RWPE2 (cell line): ENCODE results near the gene RPL31.

Experiments used
- ATAC-seq: fragments of 200-7000 bp; cut with Tn5 transposase; 3 replicates; pipeline ENCODE4 v1.9.1; 2021; ENCODE audit warnings: low read depth
- DNase-seq: peaks from one replicate; pipeline ENCODE4 v3.0.0-alpha.2; 2020; ENCODE audit warnings: low spot score
- H3K27ac ChIP-seq: fragments of 450-650 bp; 2 replicates; pipeline ENCODE4 v1.5.1; 2017; ENCODE audit warnings: mild to moderate bottlenecking; ENCODE audit not compliant: poor library complexity, severe bottlenecking
- H3K27me3 ChIP-seq: fragments of 250-450 bp; sonication (Bioruptor Pico); 2 replicates; pipeline ENCODE4 v1.5.1; 2021; ENCODE audit warnings: mild to moderate bottlenecking, moderate library complexity; ENCODE audit not compliant: insufficient read depth, poor library complexity, severe bottlenecking
- H3K36me3 ChIP-seq: fragments of 250-450 bp; sonication (Bioruptor Pico); 2 replicates; pipeline ENCODE4 v1.5.1; 2020; ENCODE audit warnings: low read depth, mild to moderate bottlenecking, moderate library complexity
- H3K4me1 ChIP-seq: fragments of 250-450 bp; sonication (Bioruptor Pico); 2 replicates; pipeline ENCODE4 v1.5.1; 2021; ENCODE audit warnings: mild to moderate bottlenecking, moderate library complexity; ENCODE audit not compliant: insufficient read depth, poor library complexity, severe bottlenecking
- H3K4me3 ChIP-seq: fragments of 250-450 bp; sonication (Bioruptor Pico); 2 replicates; pipeline ENCODE4 v1.5.1; 2021; ENCODE audit warnings: mild to moderate bottlenecking, moderate library complexity; ENCODE audit not compliant: severe bottlenecking
- H3K9me3 ChIP-seq: fragments of 250-450 bp; sonication (Bioruptor Pico); 2 replicates; pipeline ENCODE4 v1.5.1; 2021; ENCODE audit warnings: mild to moderate bottlenecking, moderate library complexity; ENCODE audit not compliant: severe bottlenecking
- TF ChIP-seq, protein P1 (sequence below): fragments of 450-650 bp; IDR thresholded peaks from one replicate; pipeline ENCODE4 v1.5.1; 2017; ENCODE audit warnings: mild to moderate bottlenecking, moderate library complexity; ENCODE audit not compliant: poor library complexity, severe bottlenecking

RPL31 gene

DNA sequence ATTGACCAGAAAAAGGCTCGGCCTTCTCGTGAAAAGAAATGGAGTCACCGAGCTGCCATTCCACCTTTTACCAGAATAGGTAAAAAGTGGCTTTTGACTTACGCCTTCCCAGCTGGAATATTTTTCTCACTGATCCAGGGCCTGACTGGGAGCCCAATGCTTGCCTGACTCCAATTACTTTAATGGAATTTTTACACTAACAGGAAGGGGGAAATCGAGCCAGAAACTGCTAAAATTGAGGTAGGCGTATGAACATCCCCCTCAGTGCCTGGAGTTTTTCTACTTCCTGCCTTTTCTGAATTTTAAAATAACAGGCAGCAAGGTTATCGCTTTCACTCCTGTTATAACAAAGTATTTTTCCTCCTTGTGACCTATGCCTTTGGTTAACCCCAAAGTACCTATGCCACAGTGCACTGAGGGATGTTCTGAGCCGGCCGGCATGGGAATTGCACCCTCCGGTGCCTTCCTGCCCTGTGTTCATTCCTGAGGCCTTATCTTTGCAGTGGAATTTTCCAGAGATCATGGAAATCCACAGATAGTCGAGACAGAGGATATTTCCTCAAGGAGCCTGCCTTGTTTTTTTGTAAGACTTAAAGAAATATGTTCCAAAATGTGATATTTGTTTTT is 18.3 kb upstream of the RPL31 start:
- Histone ChIP-seq H3K27me3 (no peaks in the 10 kb centered on the region), H3K9me3 (no peaks in the 10 kb centered on the region), H3K36me3 (0 out of 2 replicates have a peak, but pooled peaks cover 7% of the 10 kb centered on the region), H3K4me1 (no peaks in the 10 kb centered on the region), H3K27ac (no peak overlapping the region), H3K4me3 (no peak overlapping the region)
- TF ChIP-seq, protein P1, sequence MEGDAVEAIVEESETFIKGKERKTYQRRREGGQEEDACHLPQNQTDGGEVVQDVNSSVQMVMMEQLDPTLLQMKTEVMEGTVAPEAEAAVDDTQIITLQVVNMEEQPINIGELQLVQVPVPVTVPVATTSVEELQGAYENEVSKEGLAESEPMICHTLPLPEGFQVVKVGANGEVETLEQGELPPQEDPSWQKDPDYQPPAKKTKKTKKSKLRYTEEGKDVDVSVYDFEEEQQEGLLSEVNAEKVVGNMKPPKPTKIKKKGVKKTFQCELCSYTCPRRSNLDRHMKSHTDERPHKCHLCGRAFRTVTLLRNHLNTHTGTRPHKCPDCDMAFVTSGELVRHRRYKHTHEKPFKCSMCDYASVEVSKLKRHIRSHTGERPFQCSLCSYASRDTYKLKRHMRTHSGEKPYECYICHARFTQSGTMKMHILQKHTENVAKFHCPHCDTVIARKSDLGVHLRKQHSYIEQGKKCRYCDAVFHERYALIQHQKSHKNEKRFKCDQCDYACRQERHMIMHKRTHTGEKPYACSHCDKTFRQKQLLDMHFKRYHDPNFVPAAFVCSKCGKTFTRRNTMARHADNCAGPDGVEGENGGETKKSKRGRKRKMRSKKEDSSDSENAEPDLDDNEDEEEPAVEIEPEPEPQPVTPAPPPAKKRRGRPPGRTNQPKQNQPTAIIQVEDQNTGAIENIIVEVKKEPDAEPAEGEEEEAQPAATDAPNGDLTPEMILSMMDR: no peak
- ATAC-seq (no peak), DNase-seq (no peak)

DNA sequence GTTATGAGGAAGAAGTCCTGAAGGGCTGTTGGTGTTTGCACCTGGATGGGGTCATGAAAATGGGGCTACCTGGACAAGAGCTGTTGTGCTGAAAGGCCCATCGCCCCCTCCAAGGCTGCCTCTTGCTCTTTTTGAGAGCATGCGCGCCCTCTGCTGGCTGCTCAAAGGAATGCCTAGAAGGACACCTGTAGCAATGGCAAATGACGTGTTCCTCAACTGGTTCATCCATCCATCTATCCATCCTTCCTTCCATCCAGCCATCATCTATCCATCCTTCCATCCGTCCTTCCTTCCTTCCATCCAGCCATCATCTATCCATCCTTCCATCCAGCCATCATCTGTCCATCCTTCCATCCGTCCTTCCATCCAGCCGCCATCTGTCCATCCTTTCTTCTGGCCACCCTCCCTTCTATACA is 17.2 kb upstream of the RPL31 start:
- Histone ChIP-seq H3K4me1 (no peaks in the 10 kb centered on the region), H3K27ac (no peak overlapping the region), H3K4me3 (no peak overlapping the region), H3K27me3 (no peaks in the 10 kb centered on the region), H3K36me3 (0 out of 2 replicates have a peak, but pooled peaks cover 4% of the 10 kb centered on the region), H3K9me3 (no peaks in the 10 kb centered on the region)
- ATAC-seq: peak; percentile 74
- TF ChIP-seq, protein P1: peak; percentile 87
- DNase-seq: no peak

DNA sequence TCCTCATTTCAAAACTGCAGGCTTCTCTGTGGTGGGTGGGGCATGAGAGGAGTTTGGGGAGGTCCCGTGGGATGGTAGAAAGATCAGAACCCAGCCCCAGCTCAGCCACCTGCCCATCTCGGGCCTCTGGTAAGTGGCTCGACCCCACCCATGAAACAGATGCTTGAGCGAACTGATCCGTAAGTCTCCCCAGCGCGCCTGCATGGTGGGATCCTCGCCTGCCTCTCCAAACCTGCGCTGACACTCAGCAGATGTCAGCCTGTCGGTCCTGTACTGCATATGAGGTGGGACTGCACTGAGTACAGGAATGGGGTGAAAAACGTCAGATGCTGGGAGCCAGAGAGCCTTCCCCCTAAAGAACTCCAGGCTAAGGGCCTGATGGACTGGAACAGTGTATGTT is 15.9 kb upstream of the RPL31 start:
- DNase-seq (no peak), ATAC-seq (no peak)
- Histone ChIP-seq H3K27ac (no peak overlapping the region), H3K27me3 (no peaks in the 10 kb centered on the region), H3K4me3 (no peak overlapping the region), H3K36me3 (no peaks in the 10 kb centered on the region), H3K4me1 (no peaks in the 10 kb centered on the region), H3K9me3 (no peaks in the 10 kb centered on the region)
- TF ChIP-seq, protein P1: no peak

DNA sequence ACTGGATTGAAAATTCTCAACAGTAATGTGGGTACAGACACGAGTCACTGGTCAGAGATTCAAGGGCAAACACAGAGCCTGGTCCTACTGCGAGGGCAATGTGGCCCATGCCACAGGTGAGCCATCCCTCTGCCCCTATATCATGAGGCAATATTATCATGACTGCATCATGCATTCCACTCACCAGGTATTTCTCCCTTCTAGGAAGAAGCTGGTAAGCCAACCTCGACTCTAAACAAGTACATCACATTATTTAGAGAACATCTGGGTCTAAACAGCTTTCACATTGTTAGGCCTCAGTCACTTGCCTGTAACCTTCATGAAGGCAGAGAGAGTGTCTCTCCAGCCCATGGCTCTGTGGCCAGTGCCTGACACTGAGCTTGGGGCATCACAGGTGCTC is 14.6 kb upstream of the RPL31 start:
- DNase-seq (no peak), ATAC-seq (no peak)
- Histone ChIP-seq H3K9me3 (no peaks in the 10 kb centered on the region), H3K4me1 (no peaks in the 10 kb centered on the region), H3K27me3 (no peaks in the 10 kb centered on the region), H3K4me3 (no peak overlapping the region), H3K36me3 (no peaks in the 10 kb centered on the region), H3K27ac (no peak overlapping the region)
- TF ChIP-seq, protein P1: no peak

DNA sequence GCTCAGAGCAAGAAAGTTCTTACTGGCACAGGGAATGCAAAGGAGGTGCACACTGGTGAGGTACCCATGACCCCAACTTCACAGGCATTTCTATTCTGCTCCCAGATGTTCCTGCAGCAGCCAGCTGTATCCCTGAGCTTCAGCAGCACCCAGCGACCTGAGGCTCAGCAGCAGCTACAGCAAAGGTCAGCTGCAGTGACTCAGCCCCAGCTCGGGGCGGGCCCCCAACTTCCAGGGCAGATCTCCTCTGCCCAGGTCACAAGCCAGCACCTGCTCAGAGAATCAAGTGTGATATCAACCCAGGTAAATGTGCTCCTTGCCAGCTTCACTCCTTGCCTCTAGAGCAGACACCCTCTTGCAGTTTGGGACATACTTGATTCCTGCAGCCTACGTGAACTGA is 14.1 kb upstream of the RPL31 start:
- Histone ChIP-seq H3K27ac (no peak overlapping the region), H3K36me3 (no peaks in the 10 kb centered on the region), H3K9me3 (no peaks in the 10 kb centered on the region), H3K4me3 (no peak overlapping the region), H3K4me1 (no peaks in the 10 kb centered on the region), H3K27me3 (no peaks in the 10 kb centered on the region)
- 0 out of 3 replicates have a peak, but pooled peaks have one; percentile 33 for ATAC-seq
- TF ChIP-seq, protein P1: no peak
- DNase-seq: no peak
